ENCODE measurements around the gene ALS2CL.
"Not testable (repeated sequence)": the region's sequence is repeated elsewhere in the genome, so short reads cannot be mapped to it uniquely, and the experiment has no call there.

ALS2CL gene, protein sequence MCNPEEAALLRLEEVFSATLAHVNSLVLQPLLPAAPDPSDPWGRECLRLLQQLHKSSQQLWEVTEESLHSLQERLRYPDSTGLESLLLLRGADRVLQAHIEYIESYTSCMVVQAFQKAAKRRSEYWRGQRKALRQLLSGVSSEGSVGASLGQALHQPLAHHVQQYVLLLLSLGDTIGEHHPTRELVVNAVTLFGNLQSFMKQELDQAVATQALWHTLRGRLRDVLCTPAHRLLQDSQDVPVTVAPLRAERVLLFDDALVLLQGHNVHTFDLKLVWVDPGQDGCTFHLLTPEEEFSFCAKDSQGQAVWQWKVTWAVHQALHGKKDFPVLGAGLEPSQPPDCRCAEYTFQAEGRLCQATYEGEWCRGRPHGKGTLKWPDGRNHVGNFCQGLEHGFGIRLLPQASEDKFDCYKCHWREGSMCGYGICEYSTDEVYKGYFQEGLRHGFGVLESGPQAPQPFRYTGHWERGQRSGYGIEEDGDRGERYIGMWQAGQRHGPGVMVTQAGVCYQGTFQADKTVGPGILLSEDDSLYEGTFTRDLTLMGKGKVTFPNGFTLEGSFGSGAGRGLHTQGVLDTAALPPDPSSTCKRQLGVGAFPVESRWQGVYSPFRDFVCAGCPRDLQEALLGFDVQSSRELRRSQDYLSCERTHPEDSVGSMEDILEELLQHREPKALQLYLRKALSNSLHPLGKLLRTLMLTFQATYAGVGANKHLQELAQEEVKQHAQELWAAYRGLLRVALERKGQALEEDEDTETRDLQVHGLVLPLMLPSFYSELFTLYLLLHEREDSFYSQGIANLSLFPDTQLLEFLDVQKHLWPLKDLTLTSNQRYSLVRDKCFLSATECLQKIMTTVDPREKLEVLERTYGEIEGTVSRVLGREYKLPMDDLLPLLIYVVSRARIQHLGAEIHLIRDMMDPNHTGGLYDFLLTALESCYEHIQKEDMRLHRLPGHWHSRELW

GRCh38 chr3:46693038-46693891 is at the start of gene ALS2CL:
Gene ALS2CL, minus strand, starts transcription at chr3:46693679. Its CDS starts 4,239 bp downstream, at chr3:46689440.
- ATAC-seq (peak; percentile 51), DNase-seq (peak; percentile 58)

- ATAC-seq (no peak), DNase-seq (no peak)
Observed at GRCh38 chr3:46742992-46743585, 49.6 kb upstream of the ALS2CL start.

DNA sequence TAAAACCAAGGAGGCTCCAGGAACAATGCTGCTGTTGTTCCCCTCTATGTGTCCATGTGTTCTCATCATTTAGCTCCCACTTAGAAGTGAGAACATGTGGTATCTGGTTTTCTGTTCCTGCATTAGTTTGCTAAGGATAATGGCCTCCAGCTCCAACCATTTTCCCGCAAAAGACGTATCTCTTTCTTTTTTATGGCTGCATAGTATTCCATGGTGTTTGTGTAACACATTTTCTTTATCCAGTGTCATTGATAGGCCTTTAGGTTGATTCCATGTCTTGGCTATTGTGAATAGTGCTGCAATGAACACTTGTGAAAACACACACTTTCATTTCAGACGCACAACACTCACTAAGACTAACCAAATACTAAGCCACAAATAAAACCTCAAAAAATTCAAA is 46.1 kb upstream of the ALS2CL start:
- not testable (repeated sequence) for ATAC-seq, DNase-seq

DNA sequence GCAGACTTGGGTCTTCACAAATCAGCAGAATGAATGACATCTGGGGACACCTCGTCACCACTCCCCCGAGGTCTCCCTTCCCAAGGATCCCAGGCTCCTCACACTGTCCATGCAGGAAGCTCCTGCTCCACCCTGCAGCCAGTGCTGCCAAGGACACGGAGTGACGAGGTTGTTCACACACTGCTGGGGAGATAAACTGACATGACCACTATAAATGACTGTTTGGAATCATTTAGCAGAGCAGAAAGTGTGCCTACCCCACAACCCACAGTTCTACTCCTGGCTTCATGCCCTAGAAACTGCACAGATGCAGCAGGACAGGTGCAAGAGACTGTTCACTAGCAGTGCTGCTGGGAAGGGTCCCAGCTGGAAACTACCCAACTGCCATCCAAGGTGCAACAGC is 43.9 kb upstream of the ALS2CL start:
- DNase-seq: no peak
- ATAC-seq: no peak

GRCh38 chr3:46736006-46736872 is 42.8 kb upstream of the ALS2CL start:
- ATAC-seq (no peak), DNase-seq (no peak)

GRCh38 chr3:46734773-46735172 is 41.3 kb upstream of the ALS2CL start:
- ATAC-seq: no peak

GRCh38 chr3:46733026-46733800 is 39.7 kb upstream of the ALS2CL start:
- DNase-seq: no peak
- ATAC-seq: no peak

More at GRCh38 chr3:46734773-46735172, 41.3 kb upstream of the ALS2CL start:
- DNase-seq: no peak

- no peak for DNase-seq
- no peak for ATAC-seq
Observed at GRCh38 chr3:46731795-46732194, 38.3 kb upstream of the ALS2CL start.

- ATAC-seq: no peak
- no peak for DNase-seq
Observed at GRCh38 chr3:46730819-46731218, 37.3 kb upstream of the ALS2CL start.

DNA sequence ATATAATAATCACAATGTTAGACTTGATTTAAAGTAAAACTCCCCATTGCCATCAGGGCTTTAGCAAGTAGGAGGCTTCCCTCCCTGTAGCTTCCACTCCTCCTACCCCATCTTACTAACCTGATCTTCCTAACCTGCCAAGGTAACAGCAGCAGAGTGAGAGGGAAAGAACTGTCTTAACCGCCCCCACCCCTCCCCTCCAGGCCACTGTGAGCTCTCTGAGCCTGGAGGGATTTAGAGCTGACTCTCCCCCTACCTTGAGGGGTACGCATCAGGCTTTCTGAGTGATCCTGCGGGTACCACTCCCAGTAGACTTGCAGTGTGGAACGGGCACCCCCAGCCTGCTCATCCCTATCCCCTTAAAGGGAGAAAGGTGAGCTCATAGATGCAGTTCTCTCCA is 35.6 kb upstream of the ALS2CL start:
- DNase-seq: no peak
- ATAC-seq: no peak

- no peak for DNase-seq
- no peak for ATAC-seq
Observed at GRCh38 chr3:46725621-46726314, 32.3 kb upstream of the ALS2CL start.

DNA sequence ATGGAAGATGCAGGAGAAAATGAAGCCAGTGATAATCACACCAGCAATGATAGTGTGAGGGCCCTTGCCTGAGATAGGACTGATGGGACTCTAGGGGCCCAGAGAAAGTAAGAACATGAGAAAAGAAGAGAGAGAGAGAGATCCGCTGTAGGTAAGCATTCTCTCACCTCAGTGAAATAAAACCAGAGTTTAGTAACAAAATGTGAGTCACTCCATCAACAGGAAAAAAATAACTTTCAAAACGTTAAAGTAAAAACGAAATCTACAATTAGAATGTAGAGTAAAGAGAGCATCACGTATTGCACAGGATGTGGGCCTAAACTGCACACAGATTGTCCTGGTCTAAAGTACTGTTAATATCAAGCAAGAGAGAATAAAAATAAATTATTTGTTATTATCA is 30.9 kb upstream of the ALS2CL start:
- DNase-seq (no peak), ATAC-seq (no peak)

GRCh38 chr3:46722443-46722842 is 29.0 kb upstream of the ALS2CL start:
- no peak for ATAC-seq
- DNase-seq: no peak

GRCh38 chr3:46721009-46721408 is 27.5 kb upstream of the ALS2CL start:
- DNase-seq (no peak), ATAC-seq (no peak)

DNA sequence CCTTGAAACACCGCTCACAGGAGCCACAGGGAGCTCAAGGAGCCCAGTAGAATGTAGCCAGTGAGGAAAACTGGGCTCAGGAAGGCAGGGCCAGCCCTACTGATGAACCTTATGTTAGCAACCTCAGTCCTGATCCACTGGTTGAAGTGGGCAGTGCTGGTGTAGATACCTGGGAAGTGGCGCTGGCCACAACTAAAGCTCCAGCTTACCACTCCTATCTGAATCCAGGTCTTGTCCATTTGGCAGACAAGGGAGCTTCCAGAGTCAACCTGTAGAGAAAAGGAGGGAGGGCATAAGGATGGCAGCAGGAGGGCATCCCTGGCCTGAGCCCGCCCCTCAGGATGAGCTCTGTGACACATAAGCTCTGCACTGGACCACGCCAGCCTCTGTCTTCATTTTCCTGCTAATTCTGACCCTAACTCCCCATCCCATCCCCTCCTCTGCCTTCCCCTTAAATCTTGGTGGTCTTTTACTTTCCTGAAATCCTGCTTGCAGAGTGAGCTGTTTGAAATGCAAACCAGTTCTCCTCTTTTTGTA is 26.3 kb upstream of the ALS2CL start:
- ATAC-seq: no peak
- DNase-seq: no peak

- ATAC-seq (no peak), DNase-seq (no peak)
Observed at GRCh38 chr3:46719044-46719565, 25.6 kb upstream of the ALS2CL start.

DNA sequence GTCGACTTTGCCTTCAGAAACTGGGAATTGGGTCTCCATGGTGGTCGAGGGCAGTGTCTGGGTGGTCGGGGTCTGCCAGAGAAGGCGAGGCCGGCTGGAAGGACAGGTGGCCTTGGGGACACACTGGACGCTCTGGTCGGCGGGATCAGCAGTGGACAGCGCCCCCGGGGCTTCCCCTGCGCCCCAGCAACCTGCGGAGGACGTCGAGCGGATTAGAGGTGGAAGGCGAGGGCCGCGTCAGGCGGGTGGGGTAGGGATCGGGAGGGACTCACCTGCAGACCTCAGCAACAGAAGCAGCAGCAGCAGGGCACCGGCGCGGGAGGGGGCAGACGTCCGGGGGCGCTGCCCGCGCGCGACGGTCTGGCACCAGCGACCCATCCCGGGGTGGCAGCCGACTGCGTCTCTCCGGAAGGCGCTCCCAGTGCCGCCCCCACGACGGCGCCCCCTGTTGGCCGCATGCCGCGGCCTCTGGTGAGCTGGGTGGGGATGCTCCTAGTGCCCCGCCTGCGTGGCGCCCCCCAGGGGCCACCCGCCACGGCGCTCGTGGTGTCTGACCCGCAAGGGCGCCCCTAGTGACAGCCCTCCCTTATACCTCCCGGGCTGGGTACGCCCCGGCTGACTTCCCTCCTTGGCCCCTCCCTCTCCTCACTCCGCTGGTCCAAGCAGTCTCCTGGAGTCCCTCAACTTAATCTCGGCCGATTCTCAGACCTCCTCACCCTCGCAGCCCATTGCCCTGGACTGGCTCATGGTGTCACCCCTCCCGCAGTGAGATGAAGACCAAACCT is 24.2 kb upstream of the ALS2CL start, which contains the start of gene PRSS50:
Gene PRSS50, minus strand, starts transcription at position 423 of the 785 bp plus-strand sequence. Its CDS starts 45 bp downstream, at position 378.
- ATAC-seq (peak; percentile 29), DNase-seq (peak; percentile 59)
